Measurements from ENCODE around the gene CDHR5.
A peak's percentile ranks its signal among the peaks of the same experiment; 100 is the strongest.

CDHR5 gene

DNA sequence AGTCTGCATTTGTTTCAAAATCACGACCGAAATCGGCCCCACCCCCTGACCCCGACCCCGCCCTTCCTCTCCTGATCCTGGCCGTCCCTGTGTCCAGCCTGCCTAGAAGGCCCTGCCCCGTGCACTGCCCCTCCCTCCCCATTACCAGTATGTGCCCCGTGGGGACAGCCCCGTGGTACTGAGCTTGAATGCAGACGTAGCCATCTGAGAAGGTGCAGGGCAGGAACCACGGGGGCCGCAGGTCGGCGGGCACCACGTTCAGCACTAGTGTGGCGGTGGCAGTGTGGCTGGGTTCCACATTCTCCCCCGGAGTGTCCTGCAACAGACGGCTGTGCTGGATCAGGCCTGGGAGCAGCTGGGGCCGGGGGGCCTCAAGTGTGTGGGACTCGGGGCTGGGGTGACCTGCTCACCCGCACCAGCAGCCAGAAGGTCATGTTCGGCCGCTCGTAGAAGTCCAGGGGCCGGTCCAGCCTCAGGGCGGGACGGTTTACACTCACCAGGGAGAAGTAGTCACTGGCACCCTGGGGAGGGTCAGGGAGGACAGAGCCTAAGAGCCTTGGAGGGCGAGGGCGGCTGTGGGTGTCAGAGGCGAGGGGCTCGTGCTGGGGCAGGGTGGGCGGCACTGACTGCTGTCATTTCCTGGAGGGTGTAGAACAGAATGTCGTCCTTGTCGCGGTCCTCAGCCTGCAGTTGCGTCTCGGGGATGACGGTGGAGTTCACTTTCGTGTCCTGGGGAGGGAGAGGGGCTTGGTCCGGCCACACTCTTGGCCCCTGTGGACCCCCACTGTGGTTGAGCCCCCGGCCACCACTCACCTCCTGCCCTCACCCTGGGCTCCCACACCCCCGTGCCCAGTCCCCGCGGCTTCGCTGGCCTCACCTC lies 3.6 kb downstream of the CDHR5 start:
- DNase-seq: no peak

GRCh38 chr11:620201-620600 lies 4.6 kb downstream of the CDHR5 start:
- no peak for DNase-seq

DNA sequence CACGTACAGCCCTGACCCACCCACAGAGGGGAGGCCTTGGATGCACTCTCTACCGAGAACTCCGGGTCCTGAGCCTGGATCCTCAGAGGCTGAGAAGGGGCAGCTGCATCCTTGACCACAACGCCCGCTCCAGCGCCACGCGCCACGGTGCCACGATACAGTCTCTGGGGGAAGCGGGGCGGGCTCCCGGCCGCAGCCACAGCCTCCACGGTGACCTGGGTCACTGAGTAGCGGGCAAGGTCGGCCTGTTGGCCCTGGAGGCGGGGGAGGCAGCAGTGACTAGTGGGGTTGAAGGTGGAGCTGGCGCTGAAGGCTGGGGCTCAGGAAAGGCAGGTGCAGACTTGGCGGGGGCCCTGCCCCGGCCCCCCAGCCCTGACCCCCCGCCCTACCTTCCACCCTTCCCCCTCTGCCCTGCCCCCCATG lies 5.1 kb downstream of the CDHR5 start:
- DNase-seq: no peak

DNA sequence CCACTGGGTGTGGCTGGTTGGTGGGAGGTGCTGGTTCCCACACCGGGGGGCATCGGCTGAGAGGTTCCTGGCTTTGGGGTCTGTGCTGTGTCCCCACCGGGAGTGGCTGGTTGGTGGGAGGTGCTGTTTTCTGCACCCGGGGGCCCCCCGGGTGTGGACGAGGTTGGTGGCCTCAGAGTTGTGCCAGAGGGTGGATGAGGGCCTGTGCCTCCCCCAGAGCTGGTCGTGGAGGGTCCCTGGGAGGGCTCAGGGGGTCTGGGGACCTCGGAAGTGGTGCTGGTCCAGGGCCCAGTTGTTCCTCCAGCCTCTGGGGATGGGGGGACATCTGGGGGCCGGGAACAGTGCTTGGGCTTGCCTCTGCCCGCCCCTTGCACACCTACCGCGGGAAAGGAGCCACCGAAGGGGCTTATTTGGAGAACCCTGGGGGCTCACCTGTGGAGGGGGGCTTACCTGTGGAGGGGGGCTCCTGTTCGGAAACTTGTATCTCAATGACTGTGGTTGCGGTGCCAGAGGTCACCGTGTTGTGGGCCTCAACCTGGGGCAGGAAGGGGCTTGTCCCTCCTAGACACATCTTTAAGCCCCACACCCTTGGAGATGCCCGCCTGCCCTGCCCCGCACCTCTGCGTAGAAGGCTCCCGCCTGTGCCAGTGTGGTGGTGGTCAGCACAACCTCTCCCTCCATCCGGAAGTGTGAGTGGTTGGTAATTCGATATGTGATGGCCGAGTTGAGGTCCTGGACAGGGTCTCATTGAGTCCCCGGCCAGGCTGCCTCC lies 5.7 kb downstream of the CDHR5 start:
- no peak for DNase-seq

- DNase-seq: no peak
Measured at GRCh38 chr11:617912-618682, 6.7 kb downstream of the CDHR5 start.

GRCh38 chr11:617199-617911 lies 7.4 kb downstream of the CDHR5 start:
- no peak for DNase-seq

DNA sequence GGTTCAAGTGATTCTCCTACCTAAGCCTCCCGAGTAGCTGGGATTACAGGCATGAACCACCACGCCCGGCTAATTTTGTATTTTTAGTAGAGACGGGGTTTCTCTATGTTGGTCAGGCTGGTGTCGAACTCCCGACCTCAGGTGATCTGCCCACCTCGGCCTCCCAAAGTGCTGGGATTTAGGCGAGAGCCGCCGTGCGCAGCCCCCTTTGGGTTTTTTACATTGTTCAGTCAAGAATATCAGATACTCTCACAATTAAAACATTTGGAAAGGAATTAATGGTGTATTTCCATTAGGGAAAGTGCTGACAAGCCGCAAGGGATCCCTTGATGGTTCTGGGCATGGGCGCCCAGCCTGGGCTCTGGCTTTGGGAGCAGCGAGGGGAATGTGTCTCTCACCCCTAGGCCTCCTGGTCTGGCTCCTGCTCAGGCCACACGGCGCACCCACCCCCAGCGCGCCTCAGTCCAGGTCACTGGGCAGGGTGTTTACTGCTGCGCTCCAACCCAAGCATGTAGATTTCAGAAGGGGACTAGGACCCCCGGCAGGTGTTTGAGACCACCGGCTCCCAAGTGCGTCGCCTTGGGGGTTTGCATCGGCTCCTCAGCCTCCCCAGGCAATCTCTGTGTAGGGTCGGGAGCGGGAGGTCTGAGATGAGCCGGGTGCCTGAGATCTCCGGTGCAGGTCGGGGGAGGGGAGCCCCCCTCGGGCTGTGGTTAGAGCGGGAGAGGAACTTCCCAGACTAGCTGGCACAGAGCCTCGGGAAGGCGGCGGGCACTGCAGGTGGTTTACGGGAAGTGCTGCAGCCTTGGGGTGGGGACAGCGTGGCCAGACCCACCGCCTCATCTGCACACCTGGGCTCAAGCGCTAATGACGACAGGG lies 8.2 kb downstream of the CDHR5 start:
- DNase-seq: no peak

GRCh38 chr11:615504-616319 lies 9.0 kb downstream of the CDHR5 start, which contains the start of gene IRF7:
Gene IRF7 (minus strand): TSS chr11:615950. CDS start chr11:615364, 586 bp downstream.
- DNase-seq: peak; percentile 87

- DNase-seq: no peak
Measured at GRCh38 chr11:614623-615503, 9.9 kb downstream of the CDHR5 start.

GRCh38 chr11:614021-614622 lies 10.6 kb downstream of the CDHR5 start:
- DNase-seq: no peak

DNA sequence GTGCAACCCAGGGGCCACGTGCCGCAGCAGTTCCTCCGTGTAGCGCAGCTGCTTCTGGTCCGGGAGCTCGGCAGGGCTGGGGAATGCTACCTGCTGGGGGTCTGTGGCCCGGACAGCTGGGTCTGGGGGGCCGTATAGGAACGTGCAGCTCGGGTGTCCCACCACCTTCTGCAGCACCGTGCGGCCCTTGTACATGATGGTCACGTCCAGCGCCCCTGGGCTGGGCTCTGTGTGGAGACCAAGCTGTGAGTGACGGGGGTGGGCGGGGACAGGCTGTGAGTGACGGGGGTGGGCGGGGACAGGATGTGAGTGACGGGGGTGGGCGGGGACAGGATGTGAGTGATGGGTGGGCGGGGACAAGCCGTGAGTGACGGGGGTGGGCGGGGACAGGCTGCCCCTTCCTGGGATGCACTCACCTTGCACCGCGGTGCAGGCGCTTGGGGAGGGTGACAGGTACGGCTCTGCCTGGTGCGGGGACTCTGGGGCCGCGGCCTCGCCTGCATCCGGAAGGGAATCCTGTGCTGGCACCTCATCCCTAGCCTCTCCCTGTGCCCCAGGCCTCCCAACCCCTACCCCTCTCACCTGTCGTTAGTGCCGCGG lies 11.3 kb downstream of the CDHR5 start:
- peak; percentile 67 for DNase-seq

DNA sequence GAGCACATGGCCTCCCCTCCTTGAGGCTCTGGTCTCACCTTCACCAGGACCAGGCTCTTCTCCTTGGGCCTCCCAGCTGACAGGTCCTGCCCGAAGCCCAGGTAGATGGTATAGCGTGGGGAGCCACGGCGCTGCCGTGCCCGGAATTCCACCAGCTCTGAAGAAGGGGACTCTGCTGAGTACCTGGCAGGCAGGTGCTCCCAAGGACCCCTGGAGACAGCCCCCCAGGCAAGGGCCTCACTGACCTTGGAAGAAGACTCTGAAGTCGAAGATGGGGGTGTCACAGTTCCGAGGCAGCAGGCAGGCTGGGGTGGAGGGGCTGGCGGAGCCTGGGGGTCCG lies 11.8 kb downstream of the CDHR5 start:
- DNase-seq: no peak

DNA sequence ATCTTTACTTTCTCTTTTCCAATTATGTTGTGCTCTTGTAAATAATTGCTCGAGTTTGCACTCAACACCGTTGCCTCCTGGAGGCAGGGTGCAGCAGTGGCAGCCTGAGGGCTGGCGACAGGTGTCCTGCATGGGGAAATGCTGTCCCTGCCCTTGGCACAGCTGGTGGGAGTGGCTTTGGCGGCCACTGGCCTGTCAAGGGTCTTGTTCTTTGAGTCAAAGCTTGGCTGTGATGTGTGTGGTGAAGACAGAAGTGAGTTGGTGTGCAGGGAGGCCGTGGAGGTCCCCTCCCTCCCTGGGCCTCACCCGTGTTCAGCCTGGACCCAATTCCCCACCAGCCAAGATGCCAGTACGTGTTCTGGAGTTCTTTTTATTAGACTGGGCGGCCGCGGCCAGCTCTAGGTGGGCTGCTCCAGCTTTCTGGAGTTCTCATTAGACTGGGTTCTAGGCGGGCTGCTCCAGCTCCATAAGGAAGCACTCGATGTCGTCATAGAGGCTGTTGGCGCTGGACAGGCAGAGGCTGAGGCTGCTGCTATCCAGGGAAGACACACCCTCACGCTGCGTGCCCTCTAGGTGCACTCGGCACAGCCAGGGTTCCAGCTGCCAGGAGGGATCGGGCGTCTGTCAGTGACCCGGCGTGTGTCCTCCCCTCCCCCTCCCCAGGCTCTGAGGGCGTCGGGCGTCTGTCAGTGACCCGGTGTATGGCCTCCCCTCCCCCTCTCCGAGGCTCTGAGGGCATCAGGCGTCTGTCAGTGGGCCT lies 12.4 kb downstream of the CDHR5 start:
- DNase-seq: no peak

- no peak for DNase-seq
Measured at GRCh38 chr11:611001-611996, 13.5 kb downstream of the CDHR5 start.

DNA sequence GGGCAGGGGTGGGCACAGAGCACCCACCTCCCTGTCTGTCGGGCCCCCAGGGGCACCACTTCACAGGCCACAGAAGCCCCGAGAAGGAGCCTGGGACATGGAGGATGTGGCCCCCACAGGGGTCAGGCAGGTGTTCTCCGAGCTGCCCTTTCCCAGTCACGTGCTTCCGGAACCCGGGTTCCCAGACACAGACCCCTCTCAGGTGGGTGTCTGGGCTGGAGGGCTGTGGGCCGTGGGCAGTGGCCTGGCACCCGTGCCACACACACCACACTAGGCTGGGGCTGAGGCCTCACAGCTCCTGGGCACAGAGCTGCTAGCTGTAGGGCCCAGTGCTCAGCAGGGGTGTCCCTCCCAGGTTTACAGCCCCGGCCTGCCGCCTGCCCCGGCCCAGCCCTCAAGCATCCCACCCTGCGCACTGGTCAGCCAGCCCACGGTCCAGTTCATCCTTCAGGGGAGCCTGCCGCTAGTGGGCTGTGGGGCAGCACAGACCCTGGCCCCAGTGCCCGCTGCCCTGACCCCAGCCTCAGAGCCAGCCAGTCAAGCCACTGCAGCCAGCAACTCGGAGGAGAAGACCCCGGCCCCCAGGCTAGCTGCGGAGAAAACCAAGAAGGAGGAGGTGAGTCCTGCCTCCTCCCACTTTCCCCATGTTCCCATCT lies 14.5 kb downstream of the CDHR5 start:
- no peak for DNase-seq

GRCh38 chr11:609341-609811 lies 15.4 kb downstream of the CDHR5 start:
- DNase-seq: no peak

Measured in CD4-positive, alpha-beta T cell treated with Interleukin-4 for 4 hours (primary cell).